ENCODE data around the gene ERMP1.
A peak's percentile ranks its signal among the peaks of the same experiment; 100 is the strongest.
"Not testable (repeated sequence)": the region's sequence is repeated elsewhere in the genome, so short reads cannot be mapped to it uniquely, and the experiment has no call there.

The ERMP1 gene

DNA sequence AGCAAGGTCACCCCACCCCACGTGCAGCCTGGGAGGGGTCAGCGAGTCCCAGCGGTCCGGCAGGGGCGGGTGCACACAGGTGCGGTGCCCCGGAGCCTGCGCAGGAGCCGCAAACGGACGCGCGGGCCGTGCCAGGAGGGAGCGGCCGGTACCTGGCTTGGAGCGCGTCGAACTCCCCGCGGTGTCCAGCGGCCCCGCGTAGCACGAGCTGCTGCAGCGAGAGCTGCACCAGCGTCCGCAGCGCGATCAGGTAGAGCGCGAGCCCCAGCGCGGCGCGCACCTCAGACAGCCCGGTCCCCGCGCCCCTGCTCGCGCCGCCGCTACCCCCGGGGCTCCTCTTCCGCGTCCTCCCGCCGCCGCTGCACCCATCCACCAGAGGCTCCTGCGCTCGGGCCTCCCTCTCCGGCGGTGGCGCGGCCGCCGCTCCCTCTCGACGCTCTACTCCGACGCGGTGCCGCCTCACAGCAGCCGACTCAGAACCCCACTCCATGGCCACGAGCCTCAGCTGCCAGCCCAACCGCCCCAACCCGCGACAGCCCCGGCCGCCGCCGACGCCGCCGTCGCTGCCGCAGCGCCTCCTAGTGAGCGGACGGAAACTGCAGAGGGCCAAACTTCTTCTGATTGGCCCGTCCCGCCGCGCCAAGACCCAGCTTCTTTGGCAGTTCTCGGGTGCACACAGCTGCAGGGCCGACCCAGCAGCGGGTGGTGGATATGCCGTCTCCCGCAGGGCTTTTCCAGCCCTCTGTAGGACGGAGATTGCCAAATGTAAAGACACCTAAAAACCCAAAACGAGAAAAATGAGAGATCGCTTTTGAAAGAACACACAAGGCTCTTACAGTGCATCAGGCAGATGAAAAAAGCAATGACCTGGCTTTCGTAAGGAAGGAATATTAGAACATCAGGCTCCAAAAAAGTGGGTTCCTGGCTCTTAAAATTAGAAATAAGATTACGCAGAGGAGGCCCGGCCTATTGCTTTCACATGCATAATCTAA lies at the start of gene ERMP1:
TSS of gene ERMP1 (minus strand) at position 580 of the 992 bp plus-strand sequence. CDS start at position 490, 90 bp downstream.
- peak; percentile 94 for DNase-seq

DNA sequence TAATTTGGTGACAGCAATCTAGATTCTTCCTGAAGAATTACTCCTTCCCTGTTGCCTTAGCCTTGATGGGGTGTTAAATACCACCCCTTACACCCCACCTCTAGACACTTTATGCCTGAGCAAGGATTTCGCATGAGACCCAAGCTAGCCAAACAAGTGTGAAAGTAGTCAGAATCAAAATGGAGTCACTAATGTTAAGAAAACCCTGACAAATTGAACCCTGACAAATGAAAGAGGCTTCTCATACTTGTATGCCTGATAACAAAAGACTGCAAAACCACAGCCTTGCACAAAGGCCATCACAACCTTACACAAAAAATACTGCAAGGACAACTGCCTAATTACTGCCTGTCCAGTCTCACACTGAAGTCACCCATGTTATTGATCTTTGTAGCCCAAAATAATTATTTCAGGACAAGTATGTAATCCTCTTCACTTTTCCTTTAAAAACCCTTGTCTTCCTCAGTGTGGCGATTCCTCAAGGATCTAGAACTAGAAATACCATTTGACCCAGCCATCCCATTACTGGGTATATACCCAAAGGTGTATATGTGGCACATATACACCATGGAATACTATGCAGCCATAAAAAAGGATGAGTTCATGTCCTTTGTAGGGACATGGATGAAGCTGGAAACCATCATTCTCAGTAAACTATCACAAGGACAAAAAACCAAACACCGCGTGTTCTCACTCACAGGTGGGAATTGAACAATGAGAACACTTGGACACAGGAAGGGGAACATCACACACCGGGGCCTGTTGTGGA lies 49.5 kb upstream of the ERMP1 start:
- not testable (repeated sequence) for DNase-seq

- no peak for DNase-seq
Observed at GRCh38 chr9:5879419-5880181, 46.7 kb upstream of the ERMP1 start.

GRCh38 chr9:5876711-5877110 lies 43.8 kb upstream of the ERMP1 start:
- DNase-seq: no peak

- DNase-seq: no peak
Observed at GRCh38 chr9:5876026-5876425, 43.1 kb upstream of the ERMP1 start.

DNA sequence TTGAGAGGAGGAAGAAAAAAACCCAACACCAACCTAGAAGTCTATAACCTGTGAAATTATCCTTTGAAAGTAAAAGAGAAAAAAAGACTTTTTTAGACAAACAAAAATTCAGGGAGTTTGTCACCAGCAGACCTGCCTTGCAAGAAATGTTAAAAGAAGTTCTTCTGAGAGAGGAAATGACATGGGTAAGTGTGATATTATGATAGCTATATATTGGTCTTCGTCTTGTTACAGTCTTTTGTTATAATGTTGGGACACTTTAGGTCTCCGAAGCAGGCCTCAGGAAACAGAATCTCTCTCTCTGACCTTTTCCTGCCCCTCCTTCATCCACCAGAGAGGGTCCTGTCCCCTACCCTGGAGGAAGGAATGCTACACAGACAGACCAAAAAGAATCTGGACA lies 41.1 kb upstream of the ERMP1 start:
- DNase-seq: no peak

GRCh38 chr9:5873439-5873838 lies 40.5 kb upstream of the ERMP1 start:
- DNase-seq: no peak

GRCh38 chr9:5872511-5872910 lies 39.6 kb upstream of the ERMP1 start:
- no peak for DNase-seq

GRCh38 chr9:5871785-5872184 lies 38.9 kb upstream of the ERMP1 start:
- DNase-seq: no peak

GRCh38 chr9:5870691-5871090 lies 37.8 kb upstream of the ERMP1 start:
- no peak for DNase-seq

- DNase-seq: no peak
Observed at GRCh38 chr9:5870020-5870339, 37.1 kb upstream of the ERMP1 start.

- no peak for DNase-seq
Observed at GRCh38 chr9:5869315-5870019, 36.5 kb upstream of the ERMP1 start.

- no peak for DNase-seq
Observed at GRCh38 chr9:5868235-5868634, 35.3 kb upstream of the ERMP1 start.

DNA sequence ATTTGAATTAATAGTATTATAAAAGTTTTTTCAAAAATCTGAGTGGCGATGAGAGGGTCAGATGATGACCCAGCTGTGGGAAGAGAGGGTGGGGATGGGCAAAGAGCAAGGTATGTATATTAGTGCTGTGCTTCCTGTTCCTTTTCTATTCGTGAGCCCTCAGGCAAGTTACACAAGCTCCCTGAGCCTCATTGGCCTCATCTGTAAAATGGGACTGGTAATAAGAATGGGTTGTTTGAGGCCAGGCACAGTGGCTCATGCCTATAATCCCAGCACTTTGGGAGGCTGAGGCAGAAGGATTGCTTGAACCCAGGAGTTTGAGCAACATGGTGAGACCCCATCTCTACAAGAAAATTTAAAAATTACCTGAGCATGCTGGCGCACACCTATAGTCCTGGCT lies 33.8 kb upstream of the ERMP1 start:
- no peak for DNase-seq

DNA sequence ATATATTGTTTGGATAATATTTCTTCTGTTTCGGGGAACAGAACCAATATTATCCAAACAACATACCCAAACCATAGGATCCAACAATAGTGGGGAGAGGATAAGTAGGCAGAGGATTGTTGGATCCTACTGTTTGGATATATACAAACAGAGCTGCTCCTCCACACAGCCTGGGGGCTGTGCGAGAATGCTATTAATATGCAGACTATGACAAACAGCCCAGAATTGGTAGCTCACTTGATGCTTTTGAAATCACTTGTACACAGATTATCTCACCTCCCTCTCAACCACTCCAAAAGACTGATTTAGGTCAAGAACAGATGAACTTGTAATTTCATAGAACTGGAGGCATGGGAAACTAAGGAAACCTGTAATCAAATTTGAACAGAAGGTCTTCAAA lies 33.4 kb upstream of the ERMP1 start:
- no peak for DNase-seq

DNA sequence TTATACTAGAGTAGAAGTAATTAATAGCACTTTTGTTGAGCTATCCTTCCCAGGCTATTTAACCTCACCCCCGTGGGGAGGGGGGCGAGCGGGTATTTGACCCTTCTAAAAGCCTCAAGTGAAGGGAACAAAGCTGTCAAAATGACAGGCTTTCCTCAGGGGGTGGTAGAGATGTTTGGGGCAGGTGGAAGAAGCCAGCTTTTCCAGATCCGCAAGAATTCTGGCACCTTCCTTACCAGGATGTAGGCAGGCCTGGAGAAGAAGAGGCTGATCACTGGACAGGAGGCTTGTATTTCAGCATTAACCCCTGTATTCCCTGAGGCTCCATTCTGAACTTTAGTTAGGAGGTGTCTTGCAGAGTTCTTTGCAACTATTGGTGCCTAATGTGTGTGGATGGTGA lies 31.5 kb upstream of the ERMP1 start:
- no peak for DNase-seq

DNA sequence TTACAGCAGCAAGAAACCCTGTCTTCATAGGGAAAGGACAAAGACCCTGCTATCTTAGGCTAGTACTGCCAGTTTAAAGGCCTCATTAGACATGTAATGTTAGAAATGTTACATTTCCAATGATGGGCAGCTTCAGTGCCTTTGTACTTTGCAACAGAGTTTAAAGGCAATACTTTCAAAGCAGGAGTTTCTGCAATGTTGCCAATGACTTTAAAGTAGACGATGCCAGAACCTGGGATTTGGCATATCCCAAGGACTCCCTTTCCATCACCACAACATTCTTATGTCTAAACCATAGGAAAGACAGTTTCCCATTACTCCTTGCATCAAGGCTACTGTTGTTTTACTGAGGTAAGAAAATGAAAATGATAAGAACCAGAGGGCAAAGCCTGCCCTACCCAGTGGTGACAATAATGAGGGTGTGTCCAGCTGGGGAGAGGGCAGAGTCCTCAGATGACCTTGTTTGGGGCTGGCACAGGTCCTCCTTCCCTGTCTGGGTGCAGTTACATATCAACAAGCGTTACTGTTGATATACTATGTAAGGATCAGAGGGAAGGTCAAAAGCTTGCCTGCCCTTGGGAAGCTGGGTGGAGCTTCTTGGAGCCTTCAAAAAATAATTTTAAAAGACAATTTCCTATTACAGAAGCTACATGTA lies 30.3 kb upstream of the ERMP1 start:
- DNase-seq: no peak

DNA sequence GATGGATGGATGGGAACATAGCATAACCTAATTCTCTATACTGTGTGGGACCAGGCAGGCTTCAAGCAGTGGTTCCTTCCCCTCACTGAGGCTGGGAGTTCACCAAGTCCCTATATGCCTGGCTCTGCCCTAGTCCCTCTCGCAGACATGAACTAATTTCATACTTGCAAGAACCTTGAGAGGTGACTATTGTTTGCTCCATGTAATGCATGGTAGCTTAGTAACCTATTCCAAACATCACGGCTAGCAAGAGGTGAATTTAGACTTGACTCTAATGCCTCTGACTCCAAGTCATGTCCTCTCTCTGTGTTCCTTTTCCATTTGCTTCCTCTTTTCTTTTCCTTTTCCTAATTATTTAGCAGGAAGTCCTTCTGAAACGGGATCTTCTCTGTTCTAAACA lies 25.9 kb upstream of the ERMP1 start:
- DNase-seq: no peak

DNA sequence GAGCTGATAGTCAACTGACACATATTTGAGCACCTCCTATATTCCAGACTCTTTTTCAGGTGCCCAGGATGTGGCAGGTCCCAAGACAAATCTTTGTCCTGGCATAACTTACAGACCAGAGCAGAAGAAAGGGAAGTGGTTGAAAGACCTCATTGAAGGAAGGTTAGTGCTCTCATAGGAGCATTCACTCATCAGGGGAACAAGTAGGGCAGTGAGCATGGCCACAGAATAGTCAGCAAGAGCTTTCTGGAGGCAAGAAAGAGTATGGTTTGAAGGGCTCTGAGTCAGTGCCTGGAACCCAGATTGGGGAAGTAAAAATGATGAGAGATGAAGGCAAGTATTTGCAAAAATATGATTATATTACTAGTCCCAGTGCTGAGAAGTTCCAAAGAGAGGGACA lies 25.0 kb upstream of the ERMP1 start:
- DNase-seq: no peak

DNA sequence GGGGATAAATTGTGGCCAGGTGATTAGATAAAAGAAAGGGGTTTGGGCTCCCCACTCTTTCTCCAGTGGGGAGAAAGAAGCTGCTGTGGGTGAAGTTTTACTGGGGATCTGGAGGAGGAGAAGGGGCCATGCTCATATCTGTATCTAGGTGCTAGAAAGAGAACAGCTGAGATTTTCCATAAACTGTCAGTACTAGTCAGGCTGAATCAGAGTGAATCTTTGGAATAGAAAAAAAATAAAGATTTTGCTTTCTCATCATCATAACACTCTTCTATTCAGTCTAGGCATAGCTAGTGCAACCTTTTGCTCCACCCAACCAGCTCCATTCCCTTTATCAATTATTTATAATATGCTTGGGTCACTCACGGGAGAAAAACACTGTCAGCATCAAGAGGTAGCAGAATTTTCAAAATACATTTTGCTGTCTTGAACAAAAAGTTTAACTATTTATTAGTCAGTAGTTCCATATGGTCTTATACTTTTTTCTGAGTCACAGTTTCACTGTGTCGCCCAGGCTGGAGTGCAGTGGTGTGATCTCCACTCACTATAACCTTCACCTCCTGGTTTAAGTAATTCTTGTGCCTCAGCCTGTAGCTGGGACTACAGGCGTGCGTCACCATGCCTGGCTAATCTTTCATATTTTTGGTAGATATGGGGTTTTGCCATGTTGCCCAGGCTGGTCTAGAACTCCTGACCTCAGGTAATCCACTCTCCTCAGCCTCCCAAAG lies 21.3 kb upstream of the ERMP1 start:
- DNase-seq: no peak

DNA sequence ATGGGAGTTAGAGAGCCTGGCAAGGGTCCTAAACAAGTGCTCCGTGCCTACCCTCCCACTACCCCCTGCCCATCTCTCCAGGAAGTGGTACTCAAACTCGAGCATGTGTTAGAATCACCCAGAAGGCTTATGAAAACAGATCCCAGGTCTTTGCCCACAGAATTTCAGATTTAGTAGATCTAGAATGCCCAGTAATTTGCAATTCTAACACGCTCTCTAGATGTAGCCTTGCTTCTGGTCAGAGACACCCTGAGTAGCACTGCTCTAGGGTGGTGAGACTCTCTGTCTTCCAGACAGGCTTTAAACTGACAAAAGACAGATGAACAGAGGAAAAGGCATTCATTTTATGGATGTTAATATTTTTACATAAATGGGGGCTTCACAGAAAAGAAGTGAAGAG lies 20.7 kb upstream of the ERMP1 start:
- DNase-seq: no peak
